GM19372 (cell line): ENCODE data around the gene CCNJL.

Experiments used
- ATAC-seq: cut with Tn5 transposase; IDR thresholded peaks from one replicate; pipeline ENCODE4 v1.9.1; 2021; ENCODE audit warnings: mild to moderate bottlenecking, low read depth, moderate library complexity; ENCODE audit not compliant: unreplicated experiment

Gene CCNJL

DNA sequence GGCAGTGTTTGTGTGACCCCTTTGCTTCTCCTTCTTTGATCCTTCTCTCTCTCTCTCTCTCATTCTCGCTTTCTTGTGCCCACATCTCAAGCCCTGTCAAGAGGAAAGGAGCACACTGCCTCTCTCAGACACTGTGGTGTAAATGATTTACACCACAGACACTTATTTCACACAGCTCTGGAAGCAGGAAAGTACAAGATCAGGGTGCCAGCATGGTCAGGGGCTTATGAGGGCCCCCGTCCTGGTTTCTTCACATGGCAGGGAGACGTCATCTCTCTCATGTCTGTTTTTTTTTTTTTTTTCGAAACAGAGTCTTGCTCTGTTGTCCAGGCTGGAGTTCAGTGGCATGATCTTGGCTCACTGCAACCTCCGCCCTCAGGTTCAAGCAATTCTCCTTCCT, 76.6 kb downstream of the CCNJL start:
- no peak for ATAC-seq

- ATAC-seq: no peak
Observed at GRCh38 chr5:160233215-160233614, 79.1 kb downstream of the CCNJL start.

DNA sequence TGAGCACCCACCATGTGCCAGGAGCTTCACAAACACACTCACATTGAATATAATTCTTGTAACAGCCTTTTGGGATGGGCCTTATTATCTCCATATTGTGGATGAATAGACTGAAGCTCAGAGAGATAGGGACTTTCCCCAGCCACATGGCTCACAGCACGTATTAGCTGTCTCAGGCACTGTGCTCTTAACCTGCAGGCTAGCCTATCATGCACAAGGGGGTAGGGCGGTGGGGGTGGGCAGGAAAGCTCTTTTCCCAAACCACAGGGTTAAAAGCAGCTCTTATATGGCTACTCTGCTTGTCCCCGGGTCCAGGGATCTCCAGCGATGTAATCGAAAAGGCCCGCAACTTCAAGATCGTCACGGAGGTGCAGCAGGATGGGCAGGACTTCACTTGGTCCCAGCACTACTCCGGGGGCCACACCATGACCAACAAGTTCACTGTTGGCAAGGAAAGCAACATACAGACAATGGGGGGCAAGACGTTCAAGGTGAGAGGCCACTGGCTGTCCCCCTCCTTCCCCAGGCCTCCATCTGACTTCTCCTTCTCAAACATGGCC, 80.5 kb downstream of the CCNJL start:
- ATAC-seq: no peak

DNA sequence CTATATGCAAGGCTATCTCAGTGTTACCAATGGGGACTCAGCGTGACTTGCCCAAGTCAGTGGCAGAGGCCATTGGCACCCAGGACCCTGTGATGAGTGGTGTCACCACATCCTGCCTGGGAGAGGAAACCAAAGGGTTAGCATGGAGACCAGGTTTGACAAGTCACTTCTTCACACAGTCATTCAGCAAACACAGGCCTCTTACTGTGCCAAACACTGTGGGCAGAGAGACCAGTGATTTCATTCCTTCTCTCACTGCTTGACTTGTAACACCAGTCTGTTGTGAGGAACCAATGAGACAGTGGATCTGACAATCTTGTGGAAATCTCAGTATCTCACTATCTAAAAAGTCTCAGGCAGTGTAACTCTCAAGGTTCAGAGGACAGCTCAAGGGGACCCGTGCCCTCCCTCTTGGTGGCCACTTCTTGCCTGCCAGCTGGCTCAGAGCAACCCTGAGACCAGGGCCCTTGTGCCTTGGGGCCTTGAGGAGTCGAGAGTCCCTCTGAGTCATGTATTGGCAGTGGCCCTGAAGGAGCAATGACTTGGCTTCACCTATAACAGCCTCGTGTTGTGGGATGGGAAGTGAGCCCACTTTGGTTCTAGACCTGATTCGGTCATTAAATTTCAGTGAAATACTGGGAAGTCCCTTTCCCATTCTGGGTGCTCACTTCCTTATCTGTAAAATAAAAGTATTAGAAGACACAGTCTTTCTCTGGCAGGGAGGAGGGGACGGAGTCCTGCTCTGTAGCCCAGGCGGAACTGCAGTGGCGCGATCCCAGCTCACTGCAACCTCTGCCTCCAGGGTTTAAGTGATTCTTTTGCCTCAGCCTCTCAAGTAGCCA, 81.5 kb downstream of the CCNJL start:
- ATAC-seq: no peak

DNA sequence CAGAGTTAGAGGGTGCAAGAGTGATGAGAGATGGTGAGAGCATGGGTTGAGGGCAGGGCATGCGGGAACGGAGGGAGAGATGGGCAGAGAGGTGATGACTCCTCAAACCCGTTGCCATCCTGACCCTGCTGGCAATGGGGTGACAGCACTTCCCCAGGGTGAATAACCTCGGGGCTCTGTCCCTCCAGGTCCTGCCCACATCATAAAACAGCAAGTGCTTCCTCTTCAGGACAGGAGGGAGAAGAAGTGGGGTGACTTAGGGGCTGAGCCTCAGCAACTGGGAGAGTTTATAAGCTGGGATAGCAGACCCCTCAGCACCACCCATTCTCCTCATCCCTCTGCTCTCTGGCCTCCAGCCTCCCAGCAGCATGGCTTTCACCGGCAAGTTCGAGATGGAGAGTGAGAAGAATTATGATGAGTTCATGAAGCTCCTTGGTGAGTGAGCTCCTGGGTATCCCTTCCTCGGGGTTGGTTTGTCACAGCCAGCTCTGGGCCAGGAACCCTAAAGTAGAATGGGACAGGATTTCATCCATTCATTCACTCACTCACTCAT, 83.1 kb downstream of the CCNJL start, which contains the start of gene FABP6:
Gene FABP6 (plus strand): TSS at position 317 of the 553 bp plus-strand sequence. CDS start 52 bp downstream, at position 369.
- ATAC-seq: no peak

- ATAC-seq: no peak
Observed at GRCh38 chr5:160227012-160227411, 85.4 kb downstream of the CCNJL start.

DNA sequence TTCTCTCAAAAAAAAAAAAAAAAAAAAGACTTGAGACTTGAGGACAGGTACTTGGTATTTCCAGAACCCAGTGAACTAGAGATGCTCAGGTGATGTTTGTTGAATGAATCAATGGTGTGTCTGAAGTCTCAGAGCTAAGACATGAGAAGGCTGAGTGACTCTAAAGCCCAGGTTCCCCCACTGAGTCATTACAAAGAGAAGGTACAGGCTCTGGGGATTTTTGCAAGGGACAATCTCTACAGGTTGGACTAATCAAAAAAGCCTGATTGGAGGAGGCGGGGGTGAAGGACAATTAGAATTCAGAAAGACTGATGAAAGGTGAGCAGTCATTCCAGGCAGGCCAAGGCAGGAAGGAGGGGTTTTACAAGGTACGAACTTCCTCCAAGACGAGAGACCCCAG, 91.3 kb downstream of the CCNJL start:
- ATAC-seq: no peak

- no peak for ATAC-seq
Observed at GRCh38 chr5:160219356-160219755, 93.0 kb downstream of the CCNJL start.

GRCh38 chr5:160213537-160213936, 98.8 kb downstream of the CCNJL start:
- ATAC-seq: no peak

DNA sequence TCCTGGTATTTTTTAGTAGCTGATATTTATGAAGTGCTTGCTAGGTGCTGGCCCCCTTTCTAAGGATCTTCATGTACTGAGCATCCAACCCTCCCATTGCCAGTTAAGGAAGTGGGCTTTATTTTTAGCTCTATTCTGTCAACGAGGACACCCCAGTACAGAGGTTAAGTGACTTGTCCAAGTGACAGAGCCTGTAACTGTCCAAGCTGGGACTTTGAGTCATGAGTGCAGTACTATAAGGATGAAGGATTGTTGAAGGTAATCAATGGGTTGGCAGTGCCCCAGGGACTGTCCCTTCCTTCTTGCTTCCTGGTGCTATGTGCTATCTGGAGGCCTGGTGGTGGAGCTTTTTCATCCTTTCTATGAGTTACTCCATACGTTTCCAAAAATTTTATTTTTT, 101.0 kb downstream of the CCNJL start:
- no peak for ATAC-seq

DNA sequence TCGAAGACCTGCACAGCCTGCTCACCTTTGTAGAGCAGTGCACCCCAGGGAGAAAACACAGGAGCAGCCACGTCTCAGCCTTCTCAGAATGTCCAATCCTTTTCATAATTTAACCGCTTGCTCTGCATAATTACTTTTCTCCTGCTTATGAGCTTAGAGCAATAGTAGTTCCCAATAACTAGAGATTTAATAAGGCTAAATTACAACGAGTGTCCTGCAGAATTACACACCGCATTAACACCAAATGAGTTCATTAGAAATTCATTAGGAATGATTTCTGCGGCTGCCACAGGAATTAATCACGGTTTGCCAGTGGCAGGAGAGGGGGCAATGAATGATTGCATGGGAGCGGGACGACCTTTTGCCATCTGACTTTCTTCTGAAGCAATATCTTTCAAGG, 101.8 kb downstream of the CCNJL start:
- ATAC-seq: no peak

DNA sequence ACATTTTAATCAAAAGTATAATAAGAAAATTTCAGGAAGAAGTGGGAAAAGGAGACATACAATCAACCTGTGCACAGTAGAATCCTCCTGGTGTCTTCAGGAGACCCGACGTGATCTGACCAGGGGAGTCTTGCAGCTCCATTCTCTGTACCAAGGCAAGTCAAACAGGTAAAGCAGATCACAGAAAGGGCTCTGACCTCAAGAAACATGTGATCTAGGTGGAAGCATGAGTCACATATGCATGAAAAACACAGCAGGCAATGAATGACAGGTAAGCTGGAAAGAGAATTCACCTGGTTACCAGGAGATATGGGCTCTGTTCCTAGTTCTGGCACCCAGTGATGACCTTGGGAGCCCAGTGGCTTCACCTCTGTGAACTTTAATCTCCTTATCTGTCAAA, 102.4 kb downstream of the CCNJL start:
- ATAC-seq: no peak

DNA sequence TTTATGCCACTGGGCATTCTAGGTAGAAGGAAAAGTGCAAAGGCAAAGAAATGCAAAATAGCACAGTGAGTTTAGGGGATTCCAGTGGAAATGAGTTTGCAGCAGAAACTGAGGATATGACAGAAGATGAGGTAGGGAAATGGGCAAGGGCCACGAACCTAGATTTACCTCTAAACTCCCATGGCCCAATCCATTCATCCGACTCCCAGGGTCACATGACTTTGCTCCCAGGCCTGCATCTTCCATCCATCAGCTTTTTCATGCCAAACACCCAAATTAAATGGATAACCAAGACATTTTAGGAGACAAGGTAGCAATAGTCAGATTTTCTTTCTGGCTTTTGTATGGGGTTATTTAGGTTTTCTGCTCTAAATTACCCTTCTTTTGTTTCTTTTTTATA, 105.3 kb downstream of the CCNJL start:
- no peak for ATAC-seq
